ENCODE results near the gene P4HB.

DNA sequence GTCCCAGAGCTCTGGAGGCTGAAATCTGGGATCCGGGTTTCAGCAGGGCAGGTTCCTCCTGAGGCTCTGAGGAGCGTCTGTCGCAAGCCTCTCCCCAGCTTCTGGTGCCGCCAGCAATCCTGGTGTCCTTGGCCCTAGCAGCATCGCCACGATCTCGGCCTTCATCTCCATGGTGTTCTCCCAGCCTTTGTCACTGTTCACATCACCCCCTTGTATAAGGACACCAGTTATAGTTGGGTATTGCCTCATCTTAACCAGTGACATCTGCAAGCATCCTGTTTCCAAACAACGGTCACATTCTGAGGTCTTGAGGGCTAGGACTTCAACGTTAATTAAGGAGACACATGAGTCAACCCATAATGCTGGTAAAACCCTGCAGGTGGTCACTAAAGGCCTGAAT is 22.7 kb downstream of the P4HB start:
- TF ChIP-seq POLR2A (IDR thresholded peaks at IDR 0.05) = no peak
- TF ChIP-seq, protein P1, sequence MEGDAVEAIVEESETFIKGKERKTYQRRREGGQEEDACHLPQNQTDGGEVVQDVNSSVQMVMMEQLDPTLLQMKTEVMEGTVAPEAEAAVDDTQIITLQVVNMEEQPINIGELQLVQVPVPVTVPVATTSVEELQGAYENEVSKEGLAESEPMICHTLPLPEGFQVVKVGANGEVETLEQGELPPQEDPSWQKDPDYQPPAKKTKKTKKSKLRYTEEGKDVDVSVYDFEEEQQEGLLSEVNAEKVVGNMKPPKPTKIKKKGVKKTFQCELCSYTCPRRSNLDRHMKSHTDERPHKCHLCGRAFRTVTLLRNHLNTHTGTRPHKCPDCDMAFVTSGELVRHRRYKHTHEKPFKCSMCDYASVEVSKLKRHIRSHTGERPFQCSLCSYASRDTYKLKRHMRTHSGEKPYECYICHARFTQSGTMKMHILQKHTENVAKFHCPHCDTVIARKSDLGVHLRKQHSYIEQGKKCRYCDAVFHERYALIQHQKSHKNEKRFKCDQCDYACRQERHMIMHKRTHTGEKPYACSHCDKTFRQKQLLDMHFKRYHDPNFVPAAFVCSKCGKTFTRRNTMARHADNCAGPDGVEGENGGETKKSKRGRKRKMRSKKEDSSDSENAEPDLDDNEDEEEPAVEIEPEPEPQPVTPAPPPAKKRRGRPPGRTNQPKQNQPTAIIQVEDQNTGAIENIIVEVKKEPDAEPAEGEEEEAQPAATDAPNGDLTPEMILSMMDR (IDR thresholded peaks at IDR 0.05) = no peak

All from breast epithelium (tissue), 3 donors.